ENCODE results near the gene PRKAG3. TPM values are rescaled to one million over a fixed set of nuclear protein-coding genes. Genes with fewer than 3 reads are reported as not detected.

PRKAG3 gene
- polyA plus RNA-seq, 1 of the 3 experiments (the other 2 are of a cell fraction) = not detected

DNA sequence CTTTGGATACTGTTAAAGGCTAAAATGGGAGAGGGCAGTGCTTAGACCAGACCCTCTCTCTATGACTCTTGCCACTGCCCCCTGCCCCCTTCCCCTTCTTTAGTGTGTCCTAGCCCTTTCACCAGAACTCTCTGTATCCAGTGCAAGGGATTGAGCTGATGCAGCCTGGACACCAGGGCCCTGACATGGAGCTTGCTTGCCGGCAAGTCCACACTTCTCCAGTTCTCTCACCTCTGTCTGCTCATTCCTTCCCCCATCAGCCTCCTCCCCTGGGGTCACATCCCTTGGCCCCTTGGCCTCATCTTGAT is 26.5 kb upstream of the PRKAG3 start:
- Histone ChIP-seq H4K20me1 (ENCODE audit: insufficient read depth) (no peaks in the 10 kb centered on the region), H3K4me3 (ENCODE audit: low read depth in 2 of 2, low read length in 1 of 2) (no peak overlapping the region), H3K9ac (no peak overlapping the region), H3K79me2 (ENCODE audit: insufficient read depth) (no peaks in the 10 kb centered on the region), H2AFZ (ENCODE audit: low read depth) (no peak overlapping the region), H3F3A (replicated peaks; ENCODE audit: insufficient read depth) (no peaks in the 10 kb centered on the region), H3K4me1 (ENCODE audit: control insufficient read depth in 1 of 2, insufficient read depth in 2 of 2, low read depth in 1 of 2, low read length in 1 of 2) (peaks cover 11 to 75% of the 10 kb centered on the region in 2 experiments; a peak in 2 of 4 replicates), H3K36me3 (replicated peaks in 1 of 2; ENCODE audit: control insufficient read depth in 1 of 2, insufficient read depth in 2 of 2, low read length in 1 of 2) (no peaks in the 10 kb centered on the region), H3K4me2 (no peak overlapping the region), H3K9me3 (no peaks in the 10 kb centered on the region), H3K27me3 (ENCODE audit: insufficient read depth) (peaks cover 46% of the 10 kb centered on the region), H3K27ac (ENCODE audit: low read depth in 2 of 2, low read length in 1 of 2) (peak overlapping the region in 1 of 2 experiments; percentile 96; a peak in 2 of 4 replicates), H3K9me2 (no peaks in the 10 kb centered on the region)
- WGBS (ENCODE audit: low lambda C conversion rate) = 55% methylated on average over 1 of the region's 1 CpG
- ChIA-PET POLR2A (interaction anchor here (0.9 kb wide), 1 partner anchor 138 kb away, joined by 3 read pairs; no protein-coding TSS in a partner anchor), CTCF (interaction anchor here (0.6 to 16.1 kb wide), 8 partner anchors 19 to 572 kb away, joined by 3 to 249 read pairs (median 5); partner anchors contain the start of gene WNT10A)
- TF ChIP-seq SMC3 (IDR thresholded peaks at IDR 0.05; ENCODE audit: low read depth, low read length) = no peak
- TF ChIP-seq, protein P1, sequence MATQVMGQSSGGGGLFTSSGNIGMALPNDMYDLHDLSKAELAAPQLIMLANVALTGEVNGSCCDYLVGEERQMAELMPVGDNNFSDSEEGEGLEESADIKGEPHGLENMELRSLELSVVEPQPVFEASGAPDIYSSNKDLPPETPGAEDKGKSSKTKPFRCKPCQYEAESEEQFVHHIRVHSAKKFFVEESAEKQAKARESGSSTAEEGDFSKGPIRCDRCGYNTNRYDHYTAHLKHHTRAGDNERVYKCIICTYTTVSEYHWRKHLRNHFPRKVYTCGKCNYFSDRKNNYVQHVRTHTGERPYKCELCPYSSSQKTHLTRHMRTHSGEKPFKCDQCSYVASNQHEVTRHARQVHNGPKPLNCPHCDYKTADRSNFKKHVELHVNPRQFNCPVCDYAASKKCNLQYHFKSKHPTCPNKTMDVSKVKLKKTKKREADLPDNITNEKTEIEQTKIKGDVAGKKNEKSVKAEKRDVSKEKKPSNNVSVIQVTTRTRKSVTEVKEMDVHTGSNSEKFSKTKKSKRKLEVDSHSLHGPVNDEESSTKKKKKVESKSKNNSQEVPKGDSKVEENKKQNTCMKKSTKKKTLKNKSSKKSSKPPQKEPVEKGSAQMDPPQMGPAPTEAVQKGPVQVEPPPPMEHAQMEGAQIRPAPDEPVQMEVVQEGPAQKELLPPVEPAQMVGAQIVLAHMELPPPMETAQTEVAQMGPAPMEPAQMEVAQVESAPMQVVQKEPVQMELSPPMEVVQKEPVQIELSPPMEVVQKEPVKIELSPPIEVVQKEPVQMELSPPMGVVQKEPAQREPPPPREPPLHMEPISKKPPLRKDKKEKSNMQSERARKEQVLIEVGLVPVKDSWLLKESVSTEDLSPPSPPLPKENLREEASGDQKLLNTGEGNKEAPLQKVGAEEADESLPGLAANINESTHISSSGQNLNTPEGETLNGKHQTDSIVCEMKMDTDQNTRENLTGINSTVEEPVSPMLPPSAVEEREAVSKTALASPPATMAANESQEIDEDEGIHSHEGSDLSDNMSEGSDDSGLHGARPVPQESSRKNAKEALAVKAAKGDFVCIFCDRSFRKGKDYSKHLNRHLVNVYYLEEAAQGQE (IDR thresholded peaks at IDR 0.05; ENCODE audit: low read depth, low read length) = no peak
- no peak for TF ChIP-seq FOSL2 (IDR thresholded peaks at IDR 0.05; ENCODE audit: borderline replicate concordance, low read depth)
- TF ChIP-seq NRF1 (IDR thresholded peaks at IDR 0.05; ENCODE audit: low read depth, low read length) = no peak
- DNase-seq = no peak

DNA sequence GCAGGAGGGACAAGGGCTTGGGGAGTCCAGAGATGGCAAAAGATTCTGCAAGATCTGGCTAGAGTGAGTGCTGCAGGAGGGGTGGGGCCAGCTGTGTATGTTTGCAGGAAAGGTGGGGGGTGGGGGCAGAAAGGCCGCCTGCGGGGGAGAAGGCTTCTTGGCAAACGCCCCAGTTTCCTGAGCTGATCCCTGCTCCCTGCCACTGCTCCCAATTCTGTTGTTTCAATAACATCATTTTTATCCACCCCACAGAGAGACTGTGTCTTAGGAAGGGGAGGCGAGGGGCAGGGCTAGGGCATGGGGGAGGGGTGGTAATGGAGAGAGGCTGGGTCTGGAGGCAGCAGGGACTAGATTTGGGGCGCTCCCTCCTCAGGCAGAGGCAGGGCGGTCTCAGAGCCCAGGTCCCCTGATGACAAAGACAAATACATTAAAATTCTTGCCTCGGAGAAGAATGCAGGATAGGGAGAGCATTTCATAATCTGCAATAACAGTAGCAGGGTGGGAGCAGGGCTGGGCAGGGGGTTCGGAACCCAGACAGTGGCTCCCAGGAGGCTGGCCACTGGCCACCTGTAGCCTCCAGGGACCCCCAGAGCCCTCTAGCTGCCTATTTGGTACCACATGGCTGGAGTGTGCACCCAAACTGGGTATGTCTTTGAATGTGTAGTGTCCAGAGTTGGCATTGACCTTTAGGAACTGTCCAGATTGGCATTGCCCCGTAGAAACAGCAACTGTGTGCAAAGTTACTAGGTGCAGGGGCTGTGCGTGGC is 26.0 kb upstream of the PRKAG3 start:
- POLR2A ChIA-PET = interaction anchor here (0.6 to 1.7 kb wide), 3 partner anchors 19 to 101 kb away, joined by 3 to 4 read pairs (median 3); partner anchors contain the start of gene CDK5R2
- peak; percentile 65 for DNase-seq
- H4K20me1 ChIP-seq (ENCODE audit: insufficient read depth) = no peaks in the 10 kb centered on the region
- no peaks in the 10 kb centered on the region for H3K9me3 ChIP-seq
- H2AFZ ChIP-seq (ENCODE audit: low read depth) = no peak overlapping the region
- WGBS (ENCODE audit: low lambda C conversion rate) = 38% methylated on average over 9 of the region's 10 CpGs
- no peaks in the 10 kb centered on the region for H3K9me2 ChIP-seq
- H3F3A ChIP-seq (replicated peaks; ENCODE audit: insufficient read depth) = no peaks in the 10 kb centered on the region
- peaks cover 11 to 74% of the 10 kb centered on the region in 2 experiments; a peak in 2 of 4 replicates for H3K4me1 ChIP-seq (ENCODE audit: control insufficient read depth in 1 of 2, insufficient read depth in 2 of 2, low read depth in 1 of 2, low read length in 1 of 2)
- no peak overlapping the region for H3K4me3 ChIP-seq (ENCODE audit: low read depth in 2 of 2, low read length in 1 of 2)
- H3K79me2 ChIP-seq (ENCODE audit: insufficient read depth) = no peaks in the 10 kb centered on the region
- no peak for TF ChIP-seq JUND (IDR thresholded peaks at IDR 0.05)
- no peak for TF ChIP-seq SIN3A (IDR thresholded peaks at IDR 0.05; ENCODE audit: borderline replicate concordance, low read depth, low read length)
- TF ChIP-seq MXI1 (IDR thresholded peaks at IDR 0.05; ENCODE audit: low read depth, low read length) = 0 out of 2 replicates have a peak, but pooled peaks have one; percentile 23
- no peak for TF ChIP-seq RFX5 (IDR thresholded peaks at IDR 0.05; ENCODE audit: low read length)
- TF ChIP-seq, protein P2, sequence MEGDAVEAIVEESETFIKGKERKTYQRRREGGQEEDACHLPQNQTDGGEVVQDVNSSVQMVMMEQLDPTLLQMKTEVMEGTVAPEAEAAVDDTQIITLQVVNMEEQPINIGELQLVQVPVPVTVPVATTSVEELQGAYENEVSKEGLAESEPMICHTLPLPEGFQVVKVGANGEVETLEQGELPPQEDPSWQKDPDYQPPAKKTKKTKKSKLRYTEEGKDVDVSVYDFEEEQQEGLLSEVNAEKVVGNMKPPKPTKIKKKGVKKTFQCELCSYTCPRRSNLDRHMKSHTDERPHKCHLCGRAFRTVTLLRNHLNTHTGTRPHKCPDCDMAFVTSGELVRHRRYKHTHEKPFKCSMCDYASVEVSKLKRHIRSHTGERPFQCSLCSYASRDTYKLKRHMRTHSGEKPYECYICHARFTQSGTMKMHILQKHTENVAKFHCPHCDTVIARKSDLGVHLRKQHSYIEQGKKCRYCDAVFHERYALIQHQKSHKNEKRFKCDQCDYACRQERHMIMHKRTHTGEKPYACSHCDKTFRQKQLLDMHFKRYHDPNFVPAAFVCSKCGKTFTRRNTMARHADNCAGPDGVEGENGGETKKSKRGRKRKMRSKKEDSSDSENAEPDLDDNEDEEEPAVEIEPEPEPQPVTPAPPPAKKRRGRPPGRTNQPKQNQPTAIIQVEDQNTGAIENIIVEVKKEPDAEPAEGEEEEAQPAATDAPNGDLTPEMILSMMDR (IDR thresholded peaks at IDR 0.05) = no peak
- TF ChIP-seq, protein P3, sequence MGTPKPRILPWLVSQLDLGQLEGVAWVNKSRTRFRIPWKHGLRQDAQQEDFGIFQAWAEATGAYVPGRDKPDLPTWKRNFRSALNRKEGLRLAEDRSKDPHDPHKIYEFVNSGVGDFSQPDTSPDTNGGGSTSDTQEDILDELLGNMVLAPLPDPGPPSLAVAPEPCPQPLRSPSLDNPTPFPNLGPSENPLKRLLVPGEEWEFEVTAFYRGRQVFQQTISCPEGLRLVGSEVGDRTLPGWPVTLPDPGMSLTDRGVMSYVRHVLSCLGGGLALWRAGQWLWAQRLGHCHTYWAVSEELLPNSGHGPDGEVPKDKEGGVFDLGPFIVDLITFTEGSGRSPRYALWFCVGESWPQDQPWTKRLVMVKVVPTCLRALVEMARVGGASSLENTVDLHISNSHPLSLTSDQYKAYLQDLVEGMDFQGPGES (IDR thresholded peaks at IDR 0.05; ENCODE audit: low read depth, low read length) = no peak
- CTCF ChIA-PET = interaction anchor here (0.6 to 16.1 kb wide), 10 partner anchors 10 to 573 kb away, joined by 3 to 249 read pairs (median 5); partner anchors contain the start of genes CDK5R2 and WNT10A
- H3K27me3 ChIP-seq (ENCODE audit: insufficient read depth) = peaks cover 46% of the 10 kb centered on the region
- H3K27ac ChIP-seq (ENCODE audit: low read depth in 2 of 2, low read length in 1 of 2) = peak overlapping the region in 1 of 2 experiments; percentile 96; a peak in 2 of 4 replicates
- H3K36me3 ChIP-seq (replicated peaks in 1 of 2; ENCODE audit: control insufficient read depth in 1 of 2, insufficient read depth in 2 of 2, low read length in 1 of 2) = no peaks in the 10 kb centered on the region
- no peak overlapping the region for H3K9ac ChIP-seq
- peak overlapping the region; percentile 44; the same call in 1 of the 2 replicates for H3K4me2 ChIP-seq

Measured in SK-N-SH (cell line).